Kidney (tissue), 14 donors: Measurements from ENCODE around the gene OXGR1. TPM values are rescaled to one million over a fixed set of nuclear protein-coding genes. Genes with fewer than 3 reads are reported as not detected.

Source experiments
- DNase-seq, 5 donors: peaks; one replicate each; pipeline ENCODE4 v3.0.0-alpha.2; 2013 to 2020
- FAIRE-seq: peaks from 2 replicates; lab custom pipeline; 2012; peaks lifted over from hg19 to GRCh38; lab: Jason Lieb, UNC
- H3K27ac ChIP-seq, 2 donors: one replicate each; pipeline ENCODE4 v1.7.0; 2013; ENCODE audit warnings: low read depth in 2 of 2, low read length in 2 of 2, inconsistent platforms in 1 of 2
- H3K27me3 ChIP-seq: one replicate; pipeline ENCODE4 v1.7.1; 2013; ENCODE audit warnings: low read length, inconsistent platforms; ENCODE audit not compliant: control insufficient read depth, insufficient read depth
- H3K36me3 ChIP-seq, 3 donors: one replicate each; pipeline versions ENCODE4 v1.7.0 to v1.7.1; 2013; ENCODE audit warnings: low read length in 3 of 3, control low read depth in 1 of 3, inconsistent platforms in 1 of 3; ENCODE audit not compliant: insufficient read depth in 3 of 3, control insufficient read depth in 2 of 3
- H3K4me1 ChIP-seq, 3 donors: one replicate each; pipeline versions ENCODE4 v1.7.0 to v1.7.1; 2013; ENCODE audit warnings: low read length in 3 of 3, inconsistent platforms in 1 of 3, low read depth in 1 of 3; ENCODE audit not compliant: control insufficient read depth in 2 of 3, insufficient read depth in 2 of 3
- H3K4me3 ChIP-seq, 3 donors: one replicate each; pipeline versions ENCODE4 v1.7.0 to v1.8.1; 2013; ENCODE audit warnings: low read length in 3 of 3, control low read depth in 1 of 3, inconsistent platforms in 1 of 3
- H3K9ac ChIP-seq, 3 donors: one replicate each; pipeline versions ENCODE4 v1.7.0 to v1.7.1; 2013; ENCODE audit warnings: low read length in 3 of 3, control low read depth in 1 of 3, inconsistent platforms in 1 of 3
- H3K9me3 ChIP-seq, 3 donors: one replicate each; pipeline versions ENCODE4 v1.7.0 to v1.7.1; 2013; ENCODE audit warnings: low read length in 3 of 3, control low read depth in 1 of 3, inconsistent platforms in 1 of 3; ENCODE audit not compliant: control insufficient read depth in 2 of 3, insufficient read depth in 1 of 3
- intact Hi-C: fragments of 100-400 bp; cut with DNase I; formaldehyde crosslinking; loops from one replicate; pipeline ENCODE4 v1.11.1; 2022
- polyA plus RNA-seq: library from polyadenylated mRNA; stranded (reverse); fragments of 350-450 nt; fragmentation: Illumina TruSeq; extraction: RNeasy Lipid Tissue Mini Kit (QIAGEN cat#74804); gene quantifications from one replicate; pipeline ENCODE4 v1.2.3, GENCODE V29; 2014; ENCODE audit warnings: low read depth, low replicate concordance; ENCODE audit not compliant: insufficient read depth
- total RNA-seq: library from RNA; stranded (reverse); fragmentation: NEBNext Ultra II Directional; extraction: Animal tissue kit (Norgen Biotek cat#: 25700); gene quantifications from one replicate; pipeline ENCODE4 v1.2.1, GENCODE V29; 2021
- TF ChIP-seq, protein P1 (sequence below): IDR thresholded peaks from 3 replicates; pipeline ENCODE4 v1.5.1; 2012; ENCODE audit warnings: mild to moderate bottlenecking, moderate library complexity, borderline replicate concordance; ENCODE audit not compliant: insufficient read depth; ENCODE audit errors: extremely low read depth
- donor health status: control.
- donor health status: control.
- donor health status: control.
- donor health status: control.
- donor health status: control.
- donor health status: DM: yes; HTN: yes; CAD: no.
- donor health status: Normal renal cell carcinoma (clear cell type).

Gene OXGR1
- total and polyA plus RNA-seq, 2 donors from 2014 or later: 0.72 to 3.5 TPM

DNA sequence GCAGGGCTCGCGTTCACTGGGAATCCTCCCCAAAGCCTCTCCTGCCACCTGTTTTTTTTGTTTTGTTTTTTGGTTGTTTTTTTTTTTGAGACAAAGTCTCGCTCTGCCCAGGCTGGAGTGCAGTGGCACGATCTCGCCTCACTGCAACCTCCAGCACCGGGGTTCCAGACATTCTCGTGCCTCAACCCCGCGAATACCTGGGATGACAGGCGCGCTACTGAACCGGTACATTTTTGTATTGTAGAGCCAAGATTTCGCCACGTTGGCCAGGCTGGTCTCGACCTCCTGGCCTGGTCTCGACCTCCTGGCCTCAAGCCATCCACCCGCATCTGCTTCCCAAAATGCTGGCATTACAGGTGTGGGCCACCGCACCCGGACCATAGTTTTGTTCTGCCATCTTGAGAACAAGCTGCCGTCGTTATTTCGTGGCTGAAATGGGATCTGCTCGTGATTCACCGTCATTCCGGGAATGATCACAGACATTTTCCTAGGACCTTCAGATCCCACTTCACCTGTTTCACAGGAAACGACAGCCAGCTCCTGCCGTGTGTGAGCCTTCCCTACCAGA lies 46.8 kb downstream of the OXGR1 start:
- H3K27ac ChIP-seq: no peak overlapping the region

GRCh38 chr13:96946709-96947311 lies 47.5 kb downstream of the OXGR1 start:
- no peaks in the 10 kb centered on the region for H3K4me1 ChIP-seq
- H3K9me3 ChIP-seq: no peaks in the 10 kb centered on the region
- H3K27ac ChIP-seq: no peak overlapping the region
- TF ChIP-seq, protein P1, sequence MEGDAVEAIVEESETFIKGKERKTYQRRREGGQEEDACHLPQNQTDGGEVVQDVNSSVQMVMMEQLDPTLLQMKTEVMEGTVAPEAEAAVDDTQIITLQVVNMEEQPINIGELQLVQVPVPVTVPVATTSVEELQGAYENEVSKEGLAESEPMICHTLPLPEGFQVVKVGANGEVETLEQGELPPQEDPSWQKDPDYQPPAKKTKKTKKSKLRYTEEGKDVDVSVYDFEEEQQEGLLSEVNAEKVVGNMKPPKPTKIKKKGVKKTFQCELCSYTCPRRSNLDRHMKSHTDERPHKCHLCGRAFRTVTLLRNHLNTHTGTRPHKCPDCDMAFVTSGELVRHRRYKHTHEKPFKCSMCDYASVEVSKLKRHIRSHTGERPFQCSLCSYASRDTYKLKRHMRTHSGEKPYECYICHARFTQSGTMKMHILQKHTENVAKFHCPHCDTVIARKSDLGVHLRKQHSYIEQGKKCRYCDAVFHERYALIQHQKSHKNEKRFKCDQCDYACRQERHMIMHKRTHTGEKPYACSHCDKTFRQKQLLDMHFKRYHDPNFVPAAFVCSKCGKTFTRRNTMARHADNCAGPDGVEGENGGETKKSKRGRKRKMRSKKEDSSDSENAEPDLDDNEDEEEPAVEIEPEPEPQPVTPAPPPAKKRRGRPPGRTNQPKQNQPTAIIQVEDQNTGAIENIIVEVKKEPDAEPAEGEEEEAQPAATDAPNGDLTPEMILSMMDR: no peak
- H3K36me3 ChIP-seq: no peaks in the 10 kb centered on the region
- intact Hi-C loops: no loop called here
- no peak overlapping the region for H3K4me3 ChIP-seq
- no peaks in the 10 kb centered on the region for H3K27me3 ChIP-seq
- DNase-seq (no peak), FAIRE-seq (no peak)
- no peak overlapping the region for H3K9ac ChIP-seq

More for the DNA sequence above, 46.8 kb downstream of the OXGR1 start:
- Histone ChIP-seq H3K4me1 (no peaks in the 10 kb centered on the region), H3K9ac (no peak overlapping the region), H3K9me3 (no peaks in the 10 kb centered on the region), H3K27me3 (no peaks in the 10 kb centered on the region), H3K36me3 (no peaks in the 10 kb centered on the region), H3K4me3 (no peak overlapping the region)
- intact Hi-C loops: no loop called here
- TF ChIP-seq, protein P1: no peak
- DNase-seq (no peak), FAIRE-seq (no peak)

DNA sequence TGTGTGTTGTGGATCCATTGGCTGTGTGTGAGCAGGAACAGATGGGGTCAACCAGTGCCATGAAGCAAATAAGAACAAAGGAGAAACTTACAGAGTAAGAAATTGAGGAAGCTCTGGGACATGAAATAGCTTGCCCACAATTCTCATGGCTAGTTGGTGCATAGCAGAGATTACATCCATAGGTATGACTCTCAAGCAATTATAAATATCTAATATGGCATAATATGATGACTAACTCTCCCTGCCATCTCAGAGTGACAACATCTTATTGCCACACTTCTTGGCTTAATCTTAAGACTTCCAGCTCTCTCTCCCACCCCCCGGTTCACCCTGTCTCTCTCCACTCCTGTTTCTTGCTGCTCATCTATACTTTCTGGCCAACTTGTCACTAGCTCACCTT lies 53.3 kb downstream of the OXGR1 start:
- intact Hi-C loops: no loop called here
- no peak for FAIRE-seq
- TF ChIP-seq, protein P1: no peak

DNA sequence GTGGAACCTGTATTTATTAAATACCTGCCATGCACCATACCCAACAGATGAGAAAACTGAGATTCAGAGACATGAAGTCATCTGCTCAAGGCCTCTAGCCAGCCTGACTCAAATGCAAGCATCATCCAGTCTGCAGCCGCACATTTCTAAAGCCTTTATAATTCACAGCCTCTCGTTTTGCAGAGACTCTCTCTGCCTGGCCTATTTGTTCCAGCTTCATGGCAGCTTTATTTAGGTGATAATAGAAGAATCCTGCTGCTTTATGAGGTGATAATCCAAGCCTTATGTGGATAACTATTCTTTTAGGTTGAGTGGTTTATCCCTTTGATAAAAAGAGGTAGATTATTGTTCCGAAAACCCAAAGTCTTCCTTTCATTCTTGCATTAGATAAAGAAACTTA lies 58.4 kb downstream of the OXGR1 start:
- intact Hi-C loops: no loop called here

More for the DNA sequence above, 53.3 kb downstream of the OXGR1 start:
- H3K4me1 ChIP-seq: no peaks in the 10 kb centered on the region
- no peak overlapping the region for H3K4me3 ChIP-seq
- H3K9me3 ChIP-seq: no peaks in the 10 kb centered on the region
- H3K27me3 ChIP-seq: no peaks in the 10 kb centered on the region
- no peak overlapping the region for H3K27ac ChIP-seq
- no peaks in the 10 kb centered on the region for H3K36me3 ChIP-seq
- H3K9ac ChIP-seq: no peak overlapping the region
- DNase-seq: no peak

More for the DNA sequence above, 58.4 kb downstream of the OXGR1 start:
- DNase-seq: no peak
- Histone ChIP-seq H3K9me3 (no peaks in the 10 kb centered on the region), H3K36me3 (no peaks in the 10 kb centered on the region), H3K27me3 (no peaks in the 10 kb centered on the region), H3K9ac (no peak overlapping the region), H3K27ac (no peak overlapping the region), H3K4me3 (no peak overlapping the region), H3K4me1 (no peaks in the 10 kb centered on the region)
- TF ChIP-seq, protein P1: no peak
- FAIRE-seq: no peak
